Adrenal gland (tissue), 5 donors: ENCODE measurements around the gene TRAPPC10.
"Not testable (repeated sequence)": the region's sequence is repeated elsewhere in the genome, so short reads cannot be mapped to it uniquely, and the experiment has no call there.

ENCODE experiments used
- CTCF ChIP-seq, 6 experiments: fragments of 450-650 bp in 4 of 6; fragments of 200-600 bp in 2 of 6; sonication (generic) in 1 of 6; IDR thresholded peaks; 1 replicate in 5 of 6; 2 replicates in 1 of 6; pipeline versions ENCODE4 v1.5.1 to v1.8.0; 2016 to 2021; ENCODE audit warnings: antibody characterized with exemption in 6 of 6, mild to moderate bottlenecking in 2 of 6, moderate library complexity in 1 of 6
- POLR2A ChIP-seq, 2 donors: fragments of 450-650 bp; IDR thresholded peaks; one replicate each; pipeline ENCODE4 v1.6.1; 2017; ENCODE audit warnings: antibody characterized with exemption in 2 of 2, mild to moderate bottlenecking in 2 of 2, moderate library complexity in 1 of 2
- donor health status: DM: no; HTN: no; CAD: no.

- not testable (repeated sequence) for TF ChIP-seq CTCF, POLR2A (IDR thresholded peaks at IDR 0.05)
Measured at GRCh38 chr21:44143380-44143779, 131.3 kb downstream of the TRAPPC10 start.
